Erythroblast (primary cell): ENCODE results near the gene LYZL1.

Source experiments
- GATA1 ChIP-seq: IDR thresholded peaks from 2 replicates; pipeline ENCODE4 v1.6.1; 2011; ENCODE audit warnings: low read depth, mild to moderate bottlenecking, control low read depth, low read length, moderate library complexity
- POLR2A ChIP-seq: IDR thresholded peaks from 2 replicates; pipeline ENCODE4 v1.6.1; 2011; ENCODE audit warnings: mild to moderate bottlenecking, low read length

DNA sequence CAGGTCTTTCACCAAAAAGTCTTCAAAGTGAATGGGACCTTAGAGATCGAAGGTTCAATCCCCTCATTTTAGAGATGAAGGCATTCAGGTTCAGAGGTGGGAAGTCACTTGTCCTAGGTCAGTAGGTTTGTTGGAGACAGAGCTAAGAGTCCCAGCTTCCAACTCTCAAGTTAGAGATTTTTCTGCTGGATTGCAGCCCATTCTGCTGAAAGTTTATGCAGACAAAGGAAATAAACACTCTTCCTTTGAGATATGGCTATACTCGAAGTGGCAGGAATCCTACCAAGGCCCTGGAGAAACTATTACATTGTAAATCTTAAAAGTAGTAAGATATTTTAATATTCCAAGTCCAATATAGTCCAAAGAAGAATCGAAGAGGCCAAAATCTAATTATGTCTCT, 64.4 kb downstream of the LYZL1 start:
- TF ChIP-seq POLR2A (no peak), GATA1 (no peak)
